Endodermal cell (in vitro differentiated cells): ENCODE results near the gene COL5A1. TPM values are rescaled to one million over a fixed set of nuclear protein-coding genes. Genes with fewer than 3 reads are reported as not detected.

ENCODE experiments used
- DNase-seq: peaks from one replicate; pipeline ENCODE4 v3.0.0-alpha.2; 2017
- H3K27ac ChIP-seq: 2 replicates; pipeline ENCODE4 v1.5.1; 2013; ENCODE audit warnings: mild to moderate bottlenecking, low read depth, low read length, moderate library complexity
- H3K27me3 ChIP-seq: 2 replicates; pipeline ENCODE4 v1.6.1; 2013; ENCODE audit warnings: mild to moderate bottlenecking, low read length, moderate library complexity; ENCODE audit not compliant: insufficient read depth, control insufficient read depth, poor library complexity, severe bottlenecking
- H3K36me3 ChIP-seq: 2 replicates; pipeline ENCODE4 v1.7.0; 2013; ENCODE audit warnings: mild to moderate bottlenecking, low read length, moderate library complexity; ENCODE audit not compliant: control insufficient read depth, insufficient read depth
- H3K4me1 ChIP-seq: one replicate; pipeline ENCODE4 v1.7.0; 2013; ENCODE audit warnings: low read length; ENCODE audit not compliant: control insufficient read depth, insufficient read depth
- H3K4me3 ChIP-seq: 2 replicates; pipeline ENCODE4 v1.5.1; 2013; ENCODE audit warnings: mild to moderate bottlenecking, low read length, moderate library complexity
- H3K9ac ChIP-seq: 2 replicates; pipeline ENCODE4 v1.6.1; 2013; ENCODE audit warnings: mild to moderate bottlenecking, low read length, moderate library complexity; ENCODE audit not compliant: poor library complexity, severe bottlenecking; ENCODE audit errors: extremely low read depth
- H3K9me3 ChIP-seq: 2 replicates; pipeline ENCODE4 v1.6.1; 2013; ENCODE audit warnings: mild to moderate bottlenecking, low read length, moderate library complexity; ENCODE audit not compliant: control insufficient read depth
- H3K27ac Mint-ChIP-seq: 2 replicates; pipeline ENCODE4 v1.8.0; 2020; ENCODE audit warnings: mixed read lengths
- H3K27me3 Mint-ChIP-seq: 2 replicates; pipeline ENCODE4 v1.8.0; 2021; ENCODE audit warnings: mild to moderate bottlenecking, mixed read lengths; ENCODE audit not compliant: insufficient read depth
- H3K36me3 Mint-ChIP-seq: 2 replicates; pipeline ENCODE4 v1.8.0; 2020; ENCODE audit warnings: low read depth, mixed read lengths
- H3K4me1 Mint-ChIP-seq: 2 replicates; pipeline ENCODE4 v1.8.0; 2020; ENCODE audit warnings: mixed read lengths
- H3K4me3 Mint-ChIP-seq: 2 replicates; pipeline ENCODE4 v1.8.0; 2020; ENCODE audit warnings: mild to moderate bottlenecking, moderate library complexity, mixed read lengths
- H3K9me3 Mint-ChIP-seq: 2 replicates; pipeline ENCODE4 v1.8.0; 2020; ENCODE audit warnings: mild to moderate bottlenecking, mixed read lengths
- WGBS, 2 experiments: methylation state at CpG; one replicate each; pipeline versions ENCODE4 v1.1.5 to v1.1.7; 2013; ENCODE audit warnings: missing lambda C conversion rate in 2 of 2, mixed read lengths in 1 of 2; ENCODE audit not compliant: insufficient coverage in 1 of 2, insufficient read length in 1 of 2; 5-methylcytosine and 5-hydroxymethylcytosine counted together
- total RNA-seq, 2 donors: library from RNA; stranded (reverse); fragmentation: NEBNext Ultra II Directional in 1 of 2; extraction: Animal tissue kit (Norgen Biotek cat#: 25700) in 1 of 2; gene quantifications; 2 replicates in 1 of 2; 3 replicates in 1 of 2; pipeline ENCODE4 v1.2.1, GENCODE V29; 2021
- TF ChIP-seq, protein P1 (sequence below): fragments of 200-600 bp; sonication (generic); conservative IDR thresholded peaks from 2 replicates; pipeline ENCODE4 v1.5.0; 2021; ENCODE audit warnings: antibody characterized with exemption, mild to moderate bottlenecking

COL5A1 gene
- total RNA-seq, 2 donors from 2014 or later = 65.3 to 76.6 TPM

DNA sequence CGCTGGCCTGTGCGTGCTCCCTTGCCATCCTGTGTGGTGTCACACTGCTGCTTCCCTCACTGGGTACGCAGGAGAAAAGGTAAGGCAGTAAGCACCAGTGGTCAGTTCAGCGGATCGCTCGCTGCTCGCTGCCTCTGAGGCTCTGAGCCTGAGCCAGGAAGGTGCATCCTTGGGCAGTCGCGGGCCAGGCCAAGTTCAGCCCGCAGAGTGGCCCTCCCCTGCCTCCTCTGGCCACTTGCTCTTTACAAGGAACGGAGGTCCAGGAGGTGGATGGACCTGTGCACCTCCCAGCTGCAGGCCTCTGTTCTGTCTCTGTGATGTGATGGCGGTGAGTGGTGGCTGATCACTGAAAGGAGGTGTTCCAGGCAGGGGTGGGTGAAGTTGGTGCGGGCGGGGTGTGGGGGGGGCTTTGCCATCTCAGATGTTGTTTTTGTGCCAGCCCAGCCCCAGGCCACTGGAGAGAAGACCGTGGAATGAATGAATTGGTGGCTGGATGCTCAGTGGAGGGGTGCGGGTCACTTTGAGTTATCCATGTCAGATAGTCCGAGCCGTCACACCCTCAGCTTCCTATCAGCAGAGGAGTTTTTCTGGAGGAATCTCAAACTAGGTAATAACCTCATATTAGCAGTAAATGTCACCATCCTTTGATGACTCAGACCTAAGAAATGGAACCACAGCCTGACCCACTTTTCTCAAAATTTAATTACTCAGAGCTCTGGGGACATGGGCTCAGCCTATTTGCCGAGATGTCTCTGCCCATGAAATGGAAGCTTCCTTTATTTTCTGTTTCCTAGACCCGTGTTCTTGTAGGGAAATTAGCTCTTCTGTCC, 7.3 kb downstream of the COL5A1 start:
- Histone ChIP-seq H3K4me3 (no peak overlapping the region), H3K36me3 (peaks cover 3% of the 10 kb centered on the region), H3K4me1 (peaks cover 7% of the 10 kb centered on the region), H3K27me3 (no peaks in the 10 kb centered on the region), H3K9ac (no peak overlapping the region), H3K27ac (no peak overlapping the region), H3K9me3 (no peaks in the 10 kb centered on the region)
- peaks cover 17% of the 10 kb centered on the region for H3K36me3 Mint-ChIP-seq
- DNase-seq = no peak
- no peaks in the 10 kb centered on the region for H3K27me3 Mint-ChIP-seq
- H3K4me1 Mint-ChIP-seq = peaks cover 8% of the 10 kb centered on the region
- H3K4me3 Mint-ChIP-seq = no peak overlapping the region
- 89 to 94% methylated on average over 11 to 20 of the region's 20 CpGs for WGBS, 2 experiments
- H3K27ac Mint-ChIP-seq = no peak overlapping the region
- no peaks in the 10 kb centered on the region for H3K9me3 Mint-ChIP-seq
- TF ChIP-seq, protein P1, sequence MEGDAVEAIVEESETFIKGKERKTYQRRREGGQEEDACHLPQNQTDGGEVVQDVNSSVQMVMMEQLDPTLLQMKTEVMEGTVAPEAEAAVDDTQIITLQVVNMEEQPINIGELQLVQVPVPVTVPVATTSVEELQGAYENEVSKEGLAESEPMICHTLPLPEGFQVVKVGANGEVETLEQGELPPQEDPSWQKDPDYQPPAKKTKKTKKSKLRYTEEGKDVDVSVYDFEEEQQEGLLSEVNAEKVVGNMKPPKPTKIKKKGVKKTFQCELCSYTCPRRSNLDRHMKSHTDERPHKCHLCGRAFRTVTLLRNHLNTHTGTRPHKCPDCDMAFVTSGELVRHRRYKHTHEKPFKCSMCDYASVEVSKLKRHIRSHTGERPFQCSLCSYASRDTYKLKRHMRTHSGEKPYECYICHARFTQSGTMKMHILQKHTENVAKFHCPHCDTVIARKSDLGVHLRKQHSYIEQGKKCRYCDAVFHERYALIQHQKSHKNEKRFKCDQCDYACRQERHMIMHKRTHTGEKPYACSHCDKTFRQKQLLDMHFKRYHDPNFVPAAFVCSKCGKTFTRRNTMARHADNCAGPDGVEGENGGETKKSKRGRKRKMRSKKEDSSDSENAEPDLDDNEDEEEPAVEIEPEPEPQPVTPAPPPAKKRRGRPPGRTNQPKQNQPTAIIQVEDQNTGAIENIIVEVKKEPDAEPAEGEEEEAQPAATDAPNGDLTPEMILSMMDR = no peak

DNA sequence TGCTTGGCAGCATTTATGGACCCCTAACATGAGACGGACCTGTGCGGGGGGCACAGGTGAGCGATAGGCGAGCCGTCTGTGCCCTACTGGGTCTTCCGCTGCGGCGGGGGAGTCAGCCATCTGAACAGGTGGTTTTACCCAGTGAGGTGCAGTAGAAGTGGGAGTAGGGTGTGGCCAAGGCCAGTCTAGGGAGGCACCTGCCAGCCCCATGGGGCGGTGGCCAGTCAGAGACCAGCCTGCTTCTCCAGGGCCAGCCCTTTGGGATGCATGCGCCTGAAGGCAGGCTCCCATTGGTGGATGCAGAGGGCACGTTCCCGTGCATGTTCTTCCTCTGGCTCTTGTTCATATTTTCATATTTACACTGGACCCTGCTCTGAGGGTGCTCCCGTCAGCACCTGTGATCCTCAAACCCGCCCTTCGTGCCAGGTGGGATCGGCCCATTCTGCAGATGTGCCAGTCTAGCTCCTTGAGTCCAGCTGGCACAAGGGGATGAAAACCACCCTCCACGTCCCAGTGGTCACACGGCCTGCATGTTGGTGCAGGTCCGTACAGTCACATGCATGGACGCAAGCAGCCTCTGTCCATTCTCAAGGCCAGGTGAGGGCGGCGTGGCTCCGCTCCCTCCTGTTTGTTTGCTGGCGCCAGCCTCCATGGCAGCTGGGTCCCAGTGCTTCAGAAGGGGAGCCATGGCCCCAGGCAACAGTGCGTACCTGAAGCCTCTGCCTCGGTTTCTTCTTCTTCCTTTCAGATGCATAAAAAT, 9.0 kb downstream of the COL5A1 start:
- Mint-ChIP-seq H3K9me3 (no peaks in the 10 kb centered on the region), H3K27me3 (no peaks in the 10 kb centered on the region), H3K36me3 (peaks cover 17% of the 10 kb centered on the region), H3K27ac (no peak overlapping the region), H3K4me1 (peaks cover 5% of the 10 kb centered on the region), H3K4me3 (no peak overlapping the region)
- Histone ChIP-seq H3K4me1 (peaks cover 7% of the 10 kb centered on the region), H3K27ac (no peak overlapping the region), H3K36me3 (peaks cover 3% of the 10 kb centered on the region), H3K9ac (no peak overlapping the region), H3K27me3 (no peaks in the 10 kb centered on the region), H3K4me3 (no peak overlapping the region), H3K9me3 (no peaks in the 10 kb centered on the region)
- TF ChIP-seq, protein P1 = no peak
- WGBS, 2 experiments = 94 to 95% methylated on average over 18 to 26 of the region's 26 CpGs
- DNase-seq = no peak

DNA sequence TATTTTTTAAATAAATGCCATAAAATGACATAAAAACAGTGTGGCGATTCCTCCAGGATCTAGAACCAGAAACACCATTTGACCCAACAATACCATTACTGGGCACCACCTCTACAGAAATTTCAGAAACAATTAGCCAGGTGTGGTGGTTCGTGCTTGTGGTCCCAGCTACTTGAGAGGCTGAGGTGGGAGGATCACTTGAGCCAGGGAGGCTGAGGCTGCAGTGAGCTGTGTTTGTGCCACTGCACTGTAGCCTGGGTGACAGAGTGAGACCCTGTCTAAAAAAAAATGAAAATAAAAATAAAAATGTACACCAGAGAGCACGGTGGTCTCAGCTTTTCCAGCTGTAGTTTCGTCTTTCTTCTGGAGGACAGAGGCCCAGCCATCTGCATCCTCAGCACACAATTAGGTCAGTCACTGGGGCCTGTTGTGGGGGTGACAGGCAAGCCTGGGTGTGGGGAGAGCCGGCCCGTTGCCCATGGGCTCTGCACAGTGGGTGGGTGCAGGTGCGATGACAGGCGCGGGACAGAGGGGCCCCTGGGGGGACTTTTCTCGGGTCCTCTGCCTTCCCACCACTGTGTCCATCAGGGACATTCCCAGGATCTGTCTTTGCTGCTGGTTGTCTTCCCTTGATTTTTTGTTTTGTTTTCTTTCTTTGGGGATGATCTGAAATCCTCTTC, 9.8 kb downstream of the COL5A1 start:
- peaks cover 3% of the 10 kb centered on the region for H3K4me1 Mint-ChIP-seq
- H3K9me3 ChIP-seq = no peaks in the 10 kb centered on the region
- no peak for DNase-seq
- H3K9me3 Mint-ChIP-seq = no peaks in the 10 kb centered on the region
- TF ChIP-seq, protein P1 = no peak
- peaks cover 6% of the 10 kb centered on the region for H3K4me1 ChIP-seq
- H3K4me3 Mint-ChIP-seq = no peak overlapping the region
- no peak overlapping the region for H3K9ac ChIP-seq
- peaks cover 3% of the 10 kb centered on the region for H3K36me3 ChIP-seq
- H3K36me3 Mint-ChIP-seq = peaks cover 17% of the 10 kb centered on the region
- no peak overlapping the region for H3K27ac ChIP-seq
- WGBS, 2 experiments = 94 to 96% methylated on average over 7 to 10 of the region's 10 CpGs
- H3K4me3 ChIP-seq = no peak overlapping the region
- peak overlapping the region; percentile 64 for H3K27ac Mint-ChIP-seq
- no peaks in the 10 kb centered on the region for H3K27me3 Mint-ChIP-seq
- H3K27me3 ChIP-seq = no peaks in the 10 kb centered on the region
